Fibroblast of pulmonary artery (primary cell): ENCODE results near the gene BCL6.

ENCODE experiments used
- DNase-seq: peaks from one replicate; pipeline ENCODE4 v3.0.0-alpha.2; 2010; ENCODE audit warnings: low read depth
- H3K4me3 ChIP-seq: replicated peaks from 2 replicates; pipeline ENCODE4 v1.5.1; 2011; ENCODE audit warnings: low read depth, mild to moderate bottlenecking, control low read depth, low read length, moderate library complexity
- CTCF ChIP-seq: IDR thresholded peaks from 2 replicates; pipeline ENCODE4 v1.5.1; 2011; ENCODE audit warnings: mild to moderate bottlenecking, control low read depth, low read length, inconsistent platforms; ENCODE audit errors: missing control alignments

Gene BCL6

DNA sequence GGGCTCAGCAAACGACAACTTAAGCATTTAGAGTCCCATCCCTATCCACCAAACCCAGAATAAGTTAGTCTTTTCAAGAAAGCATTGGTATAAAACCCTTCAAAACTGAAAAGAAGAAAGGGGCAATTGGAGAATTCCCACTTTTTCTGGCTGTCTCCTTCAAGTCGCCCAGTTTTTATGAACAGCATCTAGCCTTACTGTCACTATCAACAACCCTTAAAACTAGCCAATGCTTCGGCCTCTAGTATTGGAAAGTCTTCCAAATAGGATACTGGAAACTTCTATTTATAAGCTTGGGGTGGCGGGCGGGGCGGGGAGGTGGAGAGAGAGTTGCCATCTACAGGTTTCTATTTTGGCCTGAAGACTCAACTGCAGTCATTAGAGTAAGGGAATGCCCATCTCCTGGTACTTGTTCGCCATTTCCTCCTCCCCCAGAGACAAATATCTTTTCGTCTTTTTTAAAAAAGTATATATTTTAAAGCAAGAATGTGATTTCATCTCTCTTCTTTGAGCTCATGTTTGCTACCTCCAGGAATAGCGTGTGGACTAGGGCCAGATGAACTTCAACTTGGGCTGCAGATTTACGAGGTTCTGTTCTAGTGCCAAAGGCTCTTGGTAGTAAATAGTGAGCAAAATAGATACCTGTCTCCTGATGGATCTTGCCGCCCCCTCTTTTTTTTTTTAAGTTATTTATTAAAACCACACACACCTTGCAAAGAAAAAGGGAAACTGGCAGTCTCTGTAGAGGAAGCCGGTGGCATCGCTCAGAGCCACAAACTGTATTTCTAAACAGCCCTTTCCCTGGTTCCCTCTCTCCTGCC lies 2.7 kb downstream of the BCL6 start:
- H3K4me3 ChIP-seq = peak overlapping the region; percentile 94
- peak; percentile 57 for DNase-seq
- TF ChIP-seq CTCF = no peak

DNA sequence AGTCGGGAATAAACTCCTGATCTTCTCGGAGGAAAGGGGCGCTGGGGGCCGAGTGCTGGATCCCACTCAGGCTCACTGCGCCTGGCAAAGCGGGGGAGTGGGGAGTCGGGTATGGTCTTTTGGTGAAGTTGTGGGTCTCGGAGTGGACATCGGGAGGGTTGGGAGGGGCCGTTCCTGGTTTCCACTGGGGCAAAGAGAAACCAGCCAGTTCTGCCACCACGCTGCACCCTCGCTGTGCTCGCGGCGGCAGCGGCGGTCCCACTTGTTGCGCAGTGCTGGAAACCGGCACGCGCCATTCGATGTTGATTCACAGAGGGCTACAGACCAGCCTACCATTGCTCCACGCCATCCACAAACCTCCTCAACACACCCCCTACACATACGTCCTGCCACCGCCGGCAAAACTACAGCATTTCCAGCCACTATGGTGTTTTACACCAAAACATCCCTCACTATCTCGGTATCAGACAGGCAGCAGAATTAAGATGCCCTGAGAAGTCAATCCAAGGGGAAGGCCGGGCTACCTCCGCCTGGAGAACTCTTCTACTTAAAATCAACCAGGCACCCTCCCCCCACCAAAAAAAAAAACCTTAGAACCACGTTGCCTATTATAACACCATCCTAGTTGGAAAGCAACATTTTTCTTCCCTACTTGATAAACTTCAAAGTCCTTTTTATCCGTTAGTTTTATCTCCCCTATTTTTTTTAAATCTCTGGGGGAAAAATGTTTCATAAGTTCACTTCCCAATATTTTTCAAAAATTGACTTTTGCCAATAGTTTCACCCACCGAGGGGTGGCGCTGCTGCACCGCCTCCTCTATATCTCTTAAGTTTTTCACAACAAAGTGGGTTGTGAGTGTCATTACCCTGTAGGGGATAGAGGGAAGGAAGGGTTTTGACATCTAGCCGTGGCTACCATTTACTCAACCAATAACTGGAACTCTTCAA lies 3.6 kb downstream of the BCL6 start:
- TF ChIP-seq CTCF = peak; percentile 83
- peak; percentile 90 for DNase-seq
- H3K4me3 ChIP-seq = peak overlapping the region; percentile 94

DNA sequence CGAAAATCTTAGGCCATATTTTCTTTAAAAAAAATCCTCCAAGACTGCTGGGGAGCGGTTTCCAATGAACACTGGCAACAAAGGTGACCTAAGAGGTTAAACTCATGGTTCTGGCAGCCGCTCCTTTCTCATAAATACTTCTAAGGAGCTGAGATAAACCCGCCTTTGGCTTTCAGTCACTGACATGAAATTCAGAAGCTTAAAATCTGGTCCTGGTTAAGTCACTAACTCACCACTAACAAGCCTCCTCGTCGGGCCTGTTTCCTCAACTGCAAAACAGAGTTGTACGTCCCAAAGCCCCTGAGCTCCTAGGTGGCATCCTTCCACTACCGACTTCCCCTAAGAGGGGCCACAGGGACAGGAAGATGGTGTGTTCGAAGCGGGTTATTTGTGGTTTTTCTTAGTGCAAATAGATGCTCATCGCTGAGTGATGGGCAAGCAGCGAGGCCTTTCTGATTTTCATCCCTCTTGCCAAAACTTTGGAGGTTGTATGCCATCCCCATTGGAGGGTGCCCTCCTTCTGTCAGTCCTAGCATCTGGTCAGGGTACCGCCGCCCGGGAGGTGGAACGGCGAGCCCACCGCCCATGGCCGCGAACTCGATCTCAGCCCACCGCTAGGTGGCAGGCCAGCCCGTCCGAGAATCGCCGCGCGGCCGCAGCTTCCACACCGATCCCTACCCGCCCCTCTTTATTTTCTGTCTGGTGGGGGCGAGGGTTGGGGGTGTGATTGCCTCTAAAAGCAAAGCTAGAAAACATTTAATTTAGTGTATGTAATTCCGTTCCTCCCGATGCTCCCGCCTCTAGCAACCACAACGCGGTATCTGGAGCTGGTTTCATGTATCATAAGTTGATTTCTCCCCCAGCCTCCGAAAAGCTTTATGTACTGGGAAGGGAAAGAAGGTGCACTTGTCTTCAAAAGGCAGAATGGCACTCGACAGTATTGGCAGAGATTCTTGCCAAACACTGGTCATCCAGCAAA lies 4.6 kb downstream of the BCL6 start:
- peak; percentile 66 for TF ChIP-seq CTCF
- DNase-seq = peak; percentile 71
- H3K4me3 ChIP-seq = peak overlapping the region; percentile 94

DNA sequence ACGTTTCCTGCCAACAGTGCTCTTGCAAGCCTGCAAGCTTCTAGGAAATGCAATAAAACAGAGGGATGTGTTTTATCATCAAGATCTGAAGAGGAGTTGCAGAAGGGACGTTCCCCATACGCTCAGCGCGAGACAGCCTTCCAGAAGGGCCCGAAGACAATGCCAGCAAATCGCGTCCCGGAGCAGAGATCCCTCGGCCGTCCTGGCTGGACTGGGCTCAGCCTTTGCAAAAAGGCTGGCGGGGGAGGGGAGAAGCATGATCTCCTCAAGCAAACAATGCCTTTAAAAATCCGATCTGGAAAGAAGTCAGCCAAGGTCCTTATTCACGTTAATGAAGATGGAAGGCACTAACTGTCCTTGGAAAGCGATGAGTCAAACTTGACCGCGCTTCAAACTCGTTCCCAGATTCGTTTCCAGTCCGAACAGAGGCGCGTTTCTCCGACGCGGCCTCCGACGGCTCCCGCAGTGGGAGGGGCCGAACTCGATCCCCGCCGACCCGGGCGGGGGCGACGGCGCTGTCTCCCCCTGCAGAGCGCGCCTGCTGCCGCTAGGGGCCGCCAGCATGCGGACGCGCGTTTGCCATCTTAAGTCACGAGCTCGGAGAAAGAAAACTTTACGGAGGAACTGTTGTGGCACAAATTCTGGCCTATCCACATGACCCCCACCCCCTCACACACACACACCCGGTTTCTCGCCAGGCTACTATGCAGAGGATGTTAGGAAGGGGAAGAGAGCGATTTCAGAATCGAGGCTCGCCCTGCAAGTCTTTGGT lies 5.5 kb downstream of the BCL6 start:
- DNase-seq = peak; percentile 94
- H3K4me3 ChIP-seq = peak overlapping the region; percentile 94
- peak; percentile 71 for TF ChIP-seq CTCF

- H3K4me3 ChIP-seq = peak overlapping the region; percentile 94
- no peak for DNase-seq
- TF ChIP-seq CTCF = no peak
Measured at GRCh38 chr3:187739094-187739560, 6.1 kb downstream of the BCL6 start.
